ENCODE measurements around the gene PSD2. TPM values are rescaled to one million over a fixed set of nuclear protein-coding genes. Genes with fewer than 3 reads are reported as not detected.

PSD2 gene
- total and polyA plus RNA-seq, 7 donors = under 0.01 to 0.28 (median 0.10) TPM; not detected in 4

DNA sequence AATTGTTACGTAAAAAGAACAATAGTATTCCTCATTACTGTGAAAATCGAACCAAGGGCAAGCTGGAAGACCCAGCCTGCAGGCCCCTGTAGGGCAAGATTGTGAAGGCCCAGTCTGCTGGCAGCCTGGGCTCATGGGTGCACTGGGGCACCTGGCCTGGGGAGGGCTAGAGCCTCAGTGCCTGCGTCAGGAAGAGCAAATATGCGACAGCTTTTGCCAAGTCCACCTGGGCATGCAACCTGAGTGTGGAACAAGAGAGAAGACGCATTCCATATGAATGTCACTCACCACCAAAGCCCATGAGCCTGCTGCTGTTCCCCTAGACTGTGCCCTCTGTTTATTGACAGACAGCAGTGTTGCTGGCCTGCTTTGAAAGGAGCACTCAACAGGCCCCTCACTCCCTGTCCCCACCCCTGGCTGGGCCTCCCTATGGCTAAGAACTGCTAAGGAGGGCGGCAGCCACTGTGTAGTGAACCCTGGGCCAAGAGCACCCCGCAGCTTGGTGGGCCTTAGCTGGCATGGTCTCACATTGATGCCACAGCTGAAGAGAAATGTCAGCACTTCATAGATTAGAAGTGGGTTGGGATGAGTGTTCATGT lies 28.2 kb downstream of the PSD2 start:
- peak; percentile 27 for DNase-seq

DNA sequence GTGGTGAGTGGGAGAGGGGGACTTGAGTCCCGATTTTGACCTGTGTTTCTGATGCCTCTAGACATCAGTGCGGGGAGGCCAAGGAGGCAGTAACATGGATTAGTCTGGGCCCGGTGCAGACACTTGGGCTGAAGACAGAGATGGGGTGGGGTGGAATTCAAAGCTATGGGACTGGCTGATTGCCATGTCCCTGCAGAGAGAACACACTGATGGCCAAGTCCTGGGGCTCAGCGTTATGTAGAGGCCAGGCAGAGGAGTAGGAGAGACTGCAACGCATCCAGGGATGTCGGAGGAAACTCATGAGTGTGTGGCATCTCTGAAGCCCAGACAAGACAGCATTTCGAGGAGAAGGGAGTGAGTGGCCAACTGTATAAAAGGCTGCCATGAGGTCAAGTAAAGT lies 30.1 kb downstream of the PSD2 start:
- Histone ChIP-seq H3K36me3 (no peaks in the 10 kb centered on the region), H3K27ac (no peak overlapping the region), H3K4me1 (no peaks in the 10 kb centered on the region), H3K9me3 (no peaks in the 10 kb centered on the region), H3K27me3 (no peaks in the 10 kb centered on the region), H3K4me3 (no peak overlapping the region)
- intact Hi-C loops (cut with DNase I) = no loop called here
- 85 to 87% methylated on average over 7 of the region's 7 CpGs for WGBS, 2 donors
- peak; percentile 39 for DNase-seq
- no peak for TF ChIP-seq EP300 (IDR thresholded peaks at IDR 0.05)
- no peak for TF ChIP-seq POLR2A (IDR thresholded peaks at IDR 0.05)
- TF ChIP-seq POLR2AphosphoS5 (IDR thresholded peaks at IDR 0.05) = no peak
- TF ChIP-seq, protein P1, sequence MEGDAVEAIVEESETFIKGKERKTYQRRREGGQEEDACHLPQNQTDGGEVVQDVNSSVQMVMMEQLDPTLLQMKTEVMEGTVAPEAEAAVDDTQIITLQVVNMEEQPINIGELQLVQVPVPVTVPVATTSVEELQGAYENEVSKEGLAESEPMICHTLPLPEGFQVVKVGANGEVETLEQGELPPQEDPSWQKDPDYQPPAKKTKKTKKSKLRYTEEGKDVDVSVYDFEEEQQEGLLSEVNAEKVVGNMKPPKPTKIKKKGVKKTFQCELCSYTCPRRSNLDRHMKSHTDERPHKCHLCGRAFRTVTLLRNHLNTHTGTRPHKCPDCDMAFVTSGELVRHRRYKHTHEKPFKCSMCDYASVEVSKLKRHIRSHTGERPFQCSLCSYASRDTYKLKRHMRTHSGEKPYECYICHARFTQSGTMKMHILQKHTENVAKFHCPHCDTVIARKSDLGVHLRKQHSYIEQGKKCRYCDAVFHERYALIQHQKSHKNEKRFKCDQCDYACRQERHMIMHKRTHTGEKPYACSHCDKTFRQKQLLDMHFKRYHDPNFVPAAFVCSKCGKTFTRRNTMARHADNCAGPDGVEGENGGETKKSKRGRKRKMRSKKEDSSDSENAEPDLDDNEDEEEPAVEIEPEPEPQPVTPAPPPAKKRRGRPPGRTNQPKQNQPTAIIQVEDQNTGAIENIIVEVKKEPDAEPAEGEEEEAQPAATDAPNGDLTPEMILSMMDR (IDR thresholded peaks at IDR 0.05) = no peak

More for the DNA sequence above, 28.2 kb downstream of the PSD2 start:
- H3K4me3 ChIP-seq = no peak overlapping the region
- 89 to 90% methylated on average over 7 of the region's 7 CpGs for WGBS, 2 donors
- H3K36me3 ChIP-seq = no peaks in the 10 kb centered on the region
- TF ChIP-seq EP300 (IDR thresholded peaks at IDR 0.05) (no peak), POLR2AphosphoS5 (IDR thresholded peaks at IDR 0.05) (no peak), POLR2A (IDR thresholded peaks at IDR 0.05) (no peak)
- TF ChIP-seq, protein P1 (IDR thresholded peaks at IDR 0.05) = no peak
- H3K9me3 ChIP-seq = no peaks in the 10 kb centered on the region
- intact Hi-C loops (cut with DNase I) = no loop called here
- H3K27ac ChIP-seq = no peak overlapping the region
- H3K4me1 ChIP-seq = no peaks in the 10 kb centered on the region
- H3K27me3 ChIP-seq = no peaks in the 10 kb centered on the region

DNA sequence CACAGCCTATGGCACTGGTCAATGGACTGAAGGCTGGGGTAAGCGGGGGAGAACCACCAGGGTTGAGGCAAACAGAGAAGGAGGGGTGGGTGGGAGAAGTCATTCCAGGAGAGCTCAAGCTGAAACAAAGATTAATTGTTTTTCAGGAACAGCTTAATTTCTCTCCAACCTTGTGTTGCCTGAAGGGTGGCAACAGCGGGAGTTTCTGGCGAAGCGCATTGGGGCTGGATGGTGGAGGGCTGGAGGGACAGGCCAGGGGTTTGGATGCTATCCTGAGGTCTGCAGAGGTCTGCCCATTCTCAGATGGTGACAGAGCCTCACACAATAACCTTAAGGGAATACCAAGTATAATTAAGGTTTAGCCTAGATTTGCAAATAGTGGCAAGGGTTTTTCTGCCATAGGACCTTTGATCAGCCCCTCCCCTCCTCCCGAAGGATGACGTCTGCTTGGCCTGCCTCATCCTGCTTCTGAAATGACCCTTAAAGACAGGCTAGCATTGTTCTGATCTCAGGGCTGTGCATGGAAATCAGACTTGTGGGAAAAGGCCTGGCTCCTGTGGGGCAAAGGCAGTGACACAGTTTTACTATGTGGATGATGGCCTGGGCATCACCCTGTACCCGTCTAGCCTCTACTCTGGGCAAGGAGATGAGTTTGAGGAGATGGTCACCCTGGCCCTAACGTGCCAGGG lies 32.7 kb downstream of the PSD2 start:
- Histone ChIP-seq H3K9me3 (no peaks in the 10 kb centered on the region), H3K27ac (no peak overlapping the region), H3K4me3 (no peak overlapping the region), H3K36me3 (no peaks in the 10 kb centered on the region), H3K27me3 (no peaks in the 10 kb centered on the region), H3K4me1 (no peaks in the 10 kb centered on the region)
- WGBS, 2 donors = 59 to 74% methylated on average over 8 of the region's 8 CpGs
- DNase-seq = peak; percentile 24
- TF ChIP-seq POLR2AphosphoS5 (IDR thresholded peaks at IDR 0.05) = no peak
- intact Hi-C loops (cut with DNase I) = no loop called here

DNA sequence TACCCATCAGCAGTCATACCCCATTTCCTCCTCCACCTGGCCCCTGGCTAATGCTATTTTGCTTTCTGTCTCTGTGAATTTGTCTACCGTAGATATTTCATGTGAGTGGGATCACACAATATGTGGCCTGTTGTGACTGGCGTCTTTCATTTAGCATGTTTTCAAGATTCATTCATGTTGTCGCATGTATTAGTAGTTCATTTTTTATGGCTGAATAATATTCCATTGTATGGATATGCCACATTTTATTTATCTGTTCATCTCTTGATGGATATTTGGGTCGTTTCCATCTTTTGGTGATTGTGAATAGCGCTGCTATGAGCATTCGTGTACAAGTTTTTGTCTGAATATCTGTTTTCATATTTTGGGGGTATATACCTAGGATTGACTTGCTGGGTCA lies 33.9 kb downstream of the PSD2 start:
- Histone ChIP-seq H3K27ac (no peak overlapping the region), H3K27me3 (no peaks in the 10 kb centered on the region), H3K4me1 (no peaks in the 10 kb centered on the region), H3K36me3 (no peaks in the 10 kb centered on the region), H3K4me3 (no peak overlapping the region), H3K9me3 (no peaks in the 10 kb centered on the region)
- 91 to 93% methylated on average over 6 of the region's 6 CpGs for WGBS, 2 donors
- peak; percentile 2 for DNase-seq
- intact Hi-C loops (cut with DNase I) = no loop called here
- TF ChIP-seq POLR2AphosphoS5 (IDR thresholded peaks at IDR 0.05) (no peak), POLR2A (IDR thresholded peaks at IDR 0.05) (no peak), EP300 (IDR thresholded peaks at IDR 0.05) (no peak)
- TF ChIP-seq, protein P1 (IDR thresholded peaks at IDR 0.05) = no peak

DNA sequence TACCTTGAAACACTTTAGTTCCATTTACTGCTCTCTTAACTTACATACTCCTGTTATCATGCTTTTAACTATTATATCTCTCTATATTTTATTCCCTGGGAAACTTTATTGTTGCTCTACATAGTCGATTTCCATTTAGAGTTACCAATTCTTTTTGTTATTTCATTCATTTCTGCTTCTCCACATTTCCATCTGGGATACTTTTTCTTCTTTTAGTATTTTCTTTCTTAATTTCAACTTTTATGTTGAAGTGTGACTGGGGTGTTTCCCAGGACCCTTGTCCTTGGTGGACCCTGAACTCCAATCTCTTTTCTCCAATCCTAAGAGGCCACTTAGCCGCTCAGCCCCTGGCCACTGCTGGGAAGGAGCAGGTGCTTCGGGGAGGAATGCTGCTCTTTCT lies 36.0 kb downstream of the PSD2 start:
- no peak overlapping the region for H3K27ac ChIP-seq
- H3K36me3 ChIP-seq = no peaks in the 10 kb centered on the region
- H3K27me3 ChIP-seq = no peaks in the 10 kb centered on the region
- no peak overlapping the region for H3K4me3 ChIP-seq
- H3K4me1 ChIP-seq = no peaks in the 10 kb centered on the region
- intact Hi-C loops (cut with DNase I) = no loop called here
- WGBS, 2 donors = 55 to 70% methylated on average over 3 of the region's 3 CpGs
- H3K9me3 ChIP-seq = no peaks in the 10 kb centered on the region
- DNase-seq = peak; percentile 25
- no peak for TF ChIP-seq POLR2A (IDR thresholded peaks at IDR 0.05)
- TF ChIP-seq POLR2AphosphoS5 (IDR thresholded peaks at IDR 0.05) = no peak
- no peak for TF ChIP-seq EP300 (IDR thresholded peaks at IDR 0.05)
- TF ChIP-seq, protein P1 (IDR thresholded peaks at IDR 0.05) = no peak

Measured in sigmoid colon (tissue), 7 donors.